HG03575 (cell line): ENCODE data around the gene GP1BA.

Source experiments
- ATAC-seq: cut with Tn5 transposase; IDR thresholded peaks from one replicate; pipeline ENCODE4 v1.9.1; 2021; ENCODE audit not compliant: unreplicated experiment, insufficient number of reproducible peaks, low FRiP score; ENCODE audit errors: extremely low read depth

GP1BA gene

DNA sequence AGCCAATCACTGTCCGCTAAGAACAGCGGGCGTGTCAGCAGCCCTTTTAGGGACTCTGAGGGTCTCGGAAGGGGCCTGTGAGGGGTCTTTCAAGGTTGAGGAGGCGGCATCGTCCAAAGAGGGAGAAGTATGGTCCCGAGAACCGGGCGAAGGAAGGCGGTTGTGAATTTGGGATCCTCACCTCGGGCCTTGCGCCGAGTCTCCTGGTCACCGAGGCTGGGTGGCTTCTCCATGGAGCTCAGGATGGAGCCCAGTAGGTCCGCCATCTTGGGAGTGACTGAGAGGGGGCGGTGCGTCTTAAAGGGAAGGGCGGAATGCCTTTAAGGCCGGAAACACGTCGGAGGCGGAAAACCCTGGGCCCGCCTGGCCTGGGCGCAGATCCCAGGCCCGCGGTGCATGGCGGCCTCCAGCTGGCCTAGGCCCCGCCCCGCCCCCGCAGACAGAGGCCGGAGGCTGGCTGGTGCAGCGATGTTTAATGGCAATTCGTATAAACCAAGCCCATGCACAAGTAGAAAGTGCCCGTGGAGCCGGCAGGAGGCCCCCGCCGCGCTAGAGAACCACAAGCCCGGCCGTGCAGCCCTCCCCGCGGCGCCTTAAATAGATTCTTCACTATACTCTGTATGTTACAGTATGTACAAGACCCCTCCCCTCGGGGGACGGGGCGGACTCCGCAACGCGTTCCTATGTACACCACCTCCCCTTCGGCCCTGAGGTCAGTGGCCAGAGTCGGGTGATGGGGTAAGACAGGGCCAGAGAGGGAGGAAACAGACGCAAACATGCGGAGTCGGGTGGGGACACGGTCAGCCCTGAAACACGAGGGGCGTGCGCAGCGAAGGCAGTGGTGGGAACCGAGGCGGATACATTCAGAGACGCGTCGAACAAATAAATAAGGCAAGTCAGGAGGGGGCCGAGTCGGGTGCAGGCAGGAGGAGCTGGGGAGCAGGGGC lies 35.7 kb downstream of the GP1BA start, which contains the start of gene SPAG7:
SPAG7 (minus strand) TSS at position 279 of the 947 bp plus-strand sequence; CDS start at position 266, 13 bp downstream.
- peak; percentile 30 for ATAC-seq

DNA sequence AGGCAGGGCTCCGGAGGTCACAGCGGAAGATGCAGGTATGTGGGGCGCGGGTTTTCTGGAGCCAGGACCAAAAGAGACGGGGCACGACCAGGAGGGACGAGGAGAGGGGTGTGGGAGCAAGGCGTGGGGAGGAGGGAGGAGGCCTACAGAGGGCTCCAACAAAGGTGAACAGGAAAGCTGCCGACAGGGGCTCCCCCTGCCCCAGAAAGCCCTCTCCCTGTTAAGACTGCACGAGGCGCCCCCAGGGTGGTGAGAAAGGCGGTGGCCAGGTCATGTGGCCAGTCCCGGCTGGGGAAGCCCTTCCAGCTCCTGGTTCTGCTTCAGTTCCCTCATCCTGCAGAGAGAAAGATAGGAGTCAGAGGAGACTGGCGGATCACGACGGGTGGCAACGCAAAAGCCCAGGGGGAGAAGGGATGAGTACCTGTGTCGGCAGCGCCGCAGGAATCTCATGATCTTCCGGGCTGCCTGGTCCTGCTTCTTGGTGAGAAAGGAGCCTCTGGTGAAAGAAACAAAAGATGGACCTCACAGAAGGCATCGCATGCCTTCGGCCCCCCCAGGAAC lies 36.5 kb downstream of the GP1BA start:
- ATAC-seq: no peak

- no peak for ATAC-seq
Measured at GRCh38 chr17:4969047-4969550, 37.0 kb downstream of the GP1BA start.

GRCh38 chr17:4969551-4970173 lies 37.6 kb downstream of the GP1BA start:
- no peak for ATAC-seq

- no peak for ATAC-seq
Measured at GRCh38 chr17:4970273-4970672, 38.2 kb downstream of the GP1BA start.

- no peak for ATAC-seq
Measured at GRCh38 chr17:4971826-4972225, 39.7 kb downstream of the GP1BA start.

- no peak for ATAC-seq
Measured at GRCh38 chr17:4972322-4972721, 40.2 kb downstream of the GP1BA start.

DNA sequence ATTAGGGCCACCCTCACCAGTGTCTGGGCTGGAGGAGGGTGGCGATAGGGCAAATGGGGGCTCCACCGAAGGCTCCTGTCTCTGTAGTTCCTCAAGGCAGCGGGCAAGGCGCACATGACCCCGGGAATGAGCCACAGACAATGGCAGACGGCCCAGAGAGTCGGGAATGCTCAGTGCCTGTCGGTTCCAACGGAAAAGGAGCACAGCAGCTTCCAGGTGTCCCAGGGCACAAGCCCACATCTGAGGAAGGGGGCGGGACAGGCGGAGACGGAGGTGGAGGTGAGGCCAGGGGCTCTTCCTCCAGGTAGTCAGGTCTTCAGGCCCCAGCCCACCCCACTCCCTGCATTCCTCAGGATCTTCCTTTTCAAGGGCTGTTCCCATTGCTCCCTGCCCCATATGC lies 40.7 kb downstream of the GP1BA start:
- ATAC-seq: no peak

DNA sequence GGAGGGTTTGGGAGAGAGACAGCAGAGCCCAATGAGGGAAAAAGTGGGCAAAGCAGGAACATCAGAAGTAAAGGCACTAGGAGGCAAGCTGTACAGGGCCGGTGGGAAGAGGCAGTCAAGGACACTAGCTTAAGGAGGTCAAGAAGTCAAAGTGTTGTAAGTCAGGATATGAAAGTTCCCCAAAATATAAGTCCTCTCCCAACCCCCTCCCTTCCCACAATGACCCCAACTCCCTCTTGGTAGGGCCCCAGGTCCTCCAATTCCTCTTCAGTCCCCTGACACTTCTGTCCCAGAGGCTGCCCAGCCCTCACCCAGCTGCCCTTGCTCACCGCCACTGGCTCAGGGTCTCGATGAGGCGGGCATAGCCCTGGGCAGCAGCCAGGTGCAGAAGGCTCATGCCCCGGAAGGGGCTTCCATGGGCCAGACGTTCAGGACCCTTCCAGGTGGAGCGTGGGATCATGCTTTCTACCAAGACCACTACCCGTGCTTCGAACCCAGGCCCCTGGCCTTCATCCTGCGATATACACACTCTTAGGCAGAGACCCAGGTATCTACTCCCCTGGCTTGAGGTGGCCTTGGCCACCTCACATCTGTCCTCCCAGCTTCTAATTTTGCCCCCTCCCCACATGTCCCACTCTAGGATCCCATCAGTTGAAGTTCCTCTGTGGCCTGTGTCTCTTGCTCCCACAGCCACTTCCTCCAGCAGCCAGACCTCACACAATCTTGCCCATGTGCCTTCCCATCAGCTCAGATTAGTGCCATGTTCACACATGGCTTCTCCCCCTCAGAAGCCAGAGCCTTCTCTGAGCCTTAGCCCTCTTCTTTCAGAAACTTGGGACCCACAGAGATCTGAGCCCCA lies 41.4 kb downstream of the GP1BA start:
- ATAC-seq: no peak

DNA sequence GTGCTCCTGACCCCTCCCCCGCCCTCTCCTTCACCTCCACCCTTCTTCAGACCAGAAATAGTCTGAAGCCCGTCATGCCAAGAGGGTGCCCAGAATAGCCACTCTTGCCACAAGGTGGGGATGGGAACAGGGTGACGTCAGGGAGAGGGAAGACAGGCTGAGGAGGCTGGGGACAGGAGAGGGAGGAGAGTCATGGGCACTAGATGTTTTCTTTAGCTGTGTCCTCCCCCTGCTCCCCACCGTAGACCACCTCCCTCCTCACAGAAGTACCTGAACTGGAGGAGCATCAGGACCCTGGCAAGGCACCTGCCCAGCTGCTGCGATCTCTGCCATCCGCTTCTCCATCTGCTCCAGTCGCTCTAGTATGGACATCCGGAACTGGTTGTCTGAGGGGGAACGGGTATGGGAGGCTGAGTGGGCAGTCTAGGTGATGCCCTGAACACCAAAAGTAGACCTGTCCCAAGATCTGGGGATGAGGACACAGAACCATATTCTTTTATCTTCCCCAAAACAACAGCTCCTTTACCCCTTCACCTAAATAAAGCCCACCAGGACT lies 42.1 kb downstream of the GP1BA start:
- ATAC-seq: no peak

GRCh38 chr17:4978726-4979125 lies 46.6 kb downstream of the GP1BA start:
- no peak for ATAC-seq

DNA sequence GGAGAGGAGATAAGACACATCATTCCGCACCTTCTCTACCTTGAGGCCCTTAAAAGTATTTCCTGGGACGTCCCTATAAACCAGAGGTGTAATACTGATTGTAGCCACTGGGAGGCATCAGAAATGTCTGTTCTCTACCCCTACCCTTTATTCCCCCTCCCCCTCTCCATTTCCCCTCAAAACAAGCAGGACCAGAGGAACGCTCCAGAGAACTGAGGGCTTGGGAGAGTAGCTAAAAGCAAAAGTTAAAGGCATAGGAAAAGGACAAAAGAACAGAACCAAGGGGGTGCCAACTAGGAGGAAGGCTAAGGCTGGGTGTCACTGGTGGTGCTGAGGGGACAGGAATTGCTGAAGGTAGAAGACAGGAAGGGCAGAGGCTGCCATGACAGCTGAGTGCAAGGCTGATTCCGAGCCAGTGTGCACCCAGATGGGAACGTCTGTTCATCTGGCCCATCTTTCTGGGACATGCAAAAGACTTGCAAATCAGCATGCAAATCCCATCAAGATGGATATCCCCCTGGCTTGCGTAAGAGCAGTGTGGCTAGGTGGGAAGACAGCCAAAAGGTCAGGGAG lies 48.7 kb downstream of the GP1BA start:
- no peak for ATAC-seq

DNA sequence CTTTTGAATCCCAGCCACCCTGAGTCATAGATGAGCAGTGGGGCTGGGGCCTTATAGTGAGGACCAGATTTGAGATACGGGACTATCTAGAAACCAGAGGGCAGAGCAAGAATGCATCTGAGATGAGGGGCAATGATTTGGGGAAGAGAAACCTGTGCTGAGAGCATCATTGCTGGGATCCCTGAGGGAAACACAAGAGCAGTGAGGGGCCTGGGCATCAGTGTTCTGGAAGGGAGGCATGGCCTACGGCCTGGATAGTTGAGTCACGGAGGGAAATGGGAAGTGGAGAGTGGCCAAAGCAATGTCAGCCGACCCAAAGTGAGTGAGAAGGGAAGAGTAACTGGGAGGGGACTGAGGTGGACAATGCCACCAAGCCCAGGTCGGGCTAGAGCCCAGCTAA lies 50.2 kb downstream of the GP1BA start:
- no peak for ATAC-seq
